RWPE2 (cell line): ENCODE results near the gene SACM1L.

Source experiments
- ATAC-seq: fragments of 200-7000 bp; cut with Tn5 transposase; 3 replicates; pipeline ENCODE4 v1.9.1; 2021; ENCODE audit warnings: low read depth
- DNase-seq: peaks from one replicate; pipeline ENCODE4 v3.0.0-alpha.2; 2020; ENCODE audit warnings: low spot score
- H3K27ac ChIP-seq: fragments of 450-650 bp; 2 replicates; pipeline ENCODE4 v1.5.1; 2017; ENCODE audit warnings: mild to moderate bottlenecking; ENCODE audit not compliant: poor library complexity, severe bottlenecking
- H3K27me3 ChIP-seq: fragments of 250-450 bp; sonication (Bioruptor Pico); 2 replicates; pipeline ENCODE4 v1.5.1; 2021; ENCODE audit warnings: mild to moderate bottlenecking, moderate library complexity; ENCODE audit not compliant: insufficient read depth, poor library complexity, severe bottlenecking
- H3K36me3 ChIP-seq: fragments of 250-450 bp; sonication (Bioruptor Pico); 2 replicates; pipeline ENCODE4 v1.5.1; 2020; ENCODE audit warnings: low read depth, mild to moderate bottlenecking, moderate library complexity
- H3K4me1 ChIP-seq: fragments of 250-450 bp; sonication (Bioruptor Pico); 2 replicates; pipeline ENCODE4 v1.5.1; 2021; ENCODE audit warnings: mild to moderate bottlenecking, moderate library complexity; ENCODE audit not compliant: insufficient read depth, poor library complexity, severe bottlenecking
- H3K4me3 ChIP-seq: fragments of 250-450 bp; sonication (Bioruptor Pico); 2 replicates; pipeline ENCODE4 v1.5.1; 2021; ENCODE audit warnings: mild to moderate bottlenecking, moderate library complexity; ENCODE audit not compliant: severe bottlenecking
- H3K9me3 ChIP-seq: fragments of 250-450 bp; sonication (Bioruptor Pico); 2 replicates; pipeline ENCODE4 v1.5.1; 2021; ENCODE audit warnings: mild to moderate bottlenecking, moderate library complexity; ENCODE audit not compliant: severe bottlenecking
- TF ChIP-seq, protein P1 (sequence below): fragments of 450-650 bp; IDR thresholded peaks from one replicate; pipeline ENCODE4 v1.5.1; 2017; ENCODE audit warnings: mild to moderate bottlenecking, moderate library complexity; ENCODE audit not compliant: poor library complexity, severe bottlenecking

Gene SACM1L

DNA sequence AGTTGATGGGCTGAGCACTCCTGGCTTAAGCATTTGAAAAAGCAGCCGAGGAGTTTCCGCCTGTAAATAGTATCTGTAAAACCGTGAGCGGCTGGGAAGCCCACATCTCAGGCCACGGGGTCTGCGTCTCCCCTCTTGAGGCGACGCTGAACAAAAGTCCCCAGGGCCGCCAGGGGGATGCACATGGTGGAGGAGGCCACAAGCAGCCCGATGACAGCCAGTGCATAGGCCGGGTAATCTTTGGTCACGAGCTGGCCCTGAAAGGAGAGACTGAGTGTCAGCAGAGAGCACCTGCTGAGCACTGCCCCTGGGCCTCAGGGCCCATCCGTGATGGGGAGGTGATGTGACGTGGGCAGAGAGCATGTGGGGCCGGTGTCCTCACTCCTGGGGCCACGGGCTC, 69.7 kb downstream of the SACM1L start:
- DNase-seq (no peak), ATAC-seq (no peak)
- Histone ChIP-seq H3K36me3 (no peaks in the 10 kb centered on the region), H3K27me3 (no peaks in the 10 kb centered on the region), H3K27ac (no peak overlapping the region), H3K4me3 (no peak overlapping the region), H3K4me1 (no peaks in the 10 kb centered on the region), H3K9me3 (no peaks in the 10 kb centered on the region)
- TF ChIP-seq, protein P1, sequence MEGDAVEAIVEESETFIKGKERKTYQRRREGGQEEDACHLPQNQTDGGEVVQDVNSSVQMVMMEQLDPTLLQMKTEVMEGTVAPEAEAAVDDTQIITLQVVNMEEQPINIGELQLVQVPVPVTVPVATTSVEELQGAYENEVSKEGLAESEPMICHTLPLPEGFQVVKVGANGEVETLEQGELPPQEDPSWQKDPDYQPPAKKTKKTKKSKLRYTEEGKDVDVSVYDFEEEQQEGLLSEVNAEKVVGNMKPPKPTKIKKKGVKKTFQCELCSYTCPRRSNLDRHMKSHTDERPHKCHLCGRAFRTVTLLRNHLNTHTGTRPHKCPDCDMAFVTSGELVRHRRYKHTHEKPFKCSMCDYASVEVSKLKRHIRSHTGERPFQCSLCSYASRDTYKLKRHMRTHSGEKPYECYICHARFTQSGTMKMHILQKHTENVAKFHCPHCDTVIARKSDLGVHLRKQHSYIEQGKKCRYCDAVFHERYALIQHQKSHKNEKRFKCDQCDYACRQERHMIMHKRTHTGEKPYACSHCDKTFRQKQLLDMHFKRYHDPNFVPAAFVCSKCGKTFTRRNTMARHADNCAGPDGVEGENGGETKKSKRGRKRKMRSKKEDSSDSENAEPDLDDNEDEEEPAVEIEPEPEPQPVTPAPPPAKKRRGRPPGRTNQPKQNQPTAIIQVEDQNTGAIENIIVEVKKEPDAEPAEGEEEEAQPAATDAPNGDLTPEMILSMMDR = no peak

DNA sequence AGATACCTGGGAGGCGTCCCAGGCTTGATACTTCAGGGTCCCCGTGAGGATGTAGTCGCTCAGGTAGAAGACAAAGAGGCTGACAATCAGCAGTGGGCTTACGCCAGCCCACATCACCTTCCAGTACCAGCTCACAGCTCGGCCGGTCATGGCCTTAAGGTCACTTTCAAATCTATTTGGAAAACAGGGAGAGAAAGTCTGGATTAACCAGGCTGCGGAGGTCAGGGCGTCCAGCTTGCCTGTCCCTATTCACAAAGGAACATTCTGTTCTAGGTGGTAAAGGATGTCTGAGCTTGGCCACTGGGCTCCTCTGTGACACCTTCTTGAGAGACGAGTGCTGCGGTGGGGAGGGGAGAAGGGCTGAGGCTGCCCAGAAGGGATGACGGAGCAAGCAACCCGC, 70.7 kb downstream of the SACM1L start:
- no peak for DNase-seq
- no peak for ATAC-seq
- Histone ChIP-seq H3K4me3 (no peak overlapping the region), H3K27ac (no peak overlapping the region), H3K27me3 (no peaks in the 10 kb centered on the region), H3K9me3 (no peaks in the 10 kb centered on the region), H3K36me3 (no peaks in the 10 kb centered on the region), H3K4me1 (no peaks in the 10 kb centered on the region)
- TF ChIP-seq, protein P1 = no peak

DNA sequence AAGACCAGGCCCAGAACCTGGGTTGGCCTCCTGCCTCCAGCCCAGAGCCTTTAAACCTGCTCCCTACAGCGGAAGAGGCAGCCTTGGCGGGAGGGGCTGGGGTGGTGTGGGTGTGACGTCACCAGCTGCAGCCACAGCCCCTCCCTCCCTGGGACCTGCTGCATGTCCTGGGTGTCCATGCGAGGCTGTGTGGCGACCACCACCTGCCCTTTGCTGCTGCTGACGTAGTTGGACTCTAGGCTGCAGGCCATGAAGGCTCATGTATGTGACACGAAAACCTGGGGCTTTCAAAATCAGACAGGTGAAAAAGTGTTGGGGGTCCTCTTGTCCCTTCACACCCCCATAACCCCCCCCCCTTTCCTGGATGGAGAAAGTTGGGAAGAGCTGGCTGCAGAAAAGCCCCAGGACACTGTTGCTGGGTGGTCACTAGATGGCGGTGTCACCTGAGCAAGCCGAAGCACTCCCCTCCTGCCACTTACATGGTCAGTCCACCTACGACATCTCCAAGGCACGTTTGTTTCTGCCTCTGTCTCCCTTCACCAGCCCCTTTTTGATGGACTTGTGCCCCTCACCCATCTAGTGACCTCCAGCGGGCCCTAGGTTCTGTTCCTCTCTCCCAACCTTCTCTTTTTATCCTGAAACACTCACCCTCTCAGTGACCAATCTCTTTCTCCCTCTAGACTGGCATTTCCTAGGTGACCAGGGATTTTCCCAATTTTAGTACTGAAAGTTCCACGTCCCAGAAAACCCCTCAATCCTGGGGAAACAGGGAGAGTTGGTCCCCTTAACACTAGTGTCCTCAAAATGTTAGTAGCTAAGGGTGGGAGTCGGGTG, 71.9 kb downstream of the SACM1L start:
- Histone ChIP-seq H3K4me3 (no peak overlapping the region), H3K27me3 (no peaks in the 10 kb centered on the region), H3K4me1 (no peaks in the 10 kb centered on the region), H3K9me3 (no peaks in the 10 kb centered on the region), H3K36me3 (no peaks in the 10 kb centered on the region), H3K27ac (no peak overlapping the region)
- TF ChIP-seq, protein P1 = peak; percentile 88
- ATAC-seq = peak; percentile 88
- DNase-seq = no peak

DNA sequence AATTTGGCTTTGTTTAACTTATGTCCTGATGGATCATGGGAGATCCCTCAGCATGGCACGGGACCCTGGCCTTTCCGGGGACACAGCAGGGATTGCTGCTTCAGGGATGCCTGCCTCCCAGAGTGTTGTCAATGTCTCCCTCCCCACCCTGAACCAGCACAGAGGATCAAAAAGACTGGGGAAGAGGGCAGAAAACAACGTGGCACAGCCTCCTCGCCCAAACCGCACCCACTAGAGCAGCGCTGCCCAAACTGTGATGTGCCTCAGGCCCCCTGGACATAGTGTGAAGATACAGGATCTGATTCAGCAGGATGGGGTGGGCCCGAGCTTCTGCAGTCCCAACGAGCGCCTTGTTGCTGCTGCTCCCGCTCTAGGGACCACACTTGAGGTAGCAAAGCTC, 72.6 kb downstream of the SACM1L start:
- no peak for ATAC-seq
- Histone ChIP-seq H3K4me1 (no peaks in the 10 kb centered on the region), H3K27me3 (no peaks in the 10 kb centered on the region)

More for the DNA sequence above, 72.6 kb downstream of the SACM1L start:
- Histone ChIP-seq H3K36me3 (no peaks in the 10 kb centered on the region), H3K27ac (no peak overlapping the region), H3K4me3 (no peak overlapping the region), H3K9me3 (no peaks in the 10 kb centered on the region)
- TF ChIP-seq, protein P1 = no peak
- no peak for DNase-seq
